Epidermal melanocyte (primary cell): ENCODE results near the gene KCNH1.

Source experiments
- DNase-seq: peaks from one replicate; pipeline ENCODE4 v3.0.0; 2011; ENCODE audit warnings: low spot score; ENCODE audit not compliant: insufficient read length

KCNH1 gene

DNA sequence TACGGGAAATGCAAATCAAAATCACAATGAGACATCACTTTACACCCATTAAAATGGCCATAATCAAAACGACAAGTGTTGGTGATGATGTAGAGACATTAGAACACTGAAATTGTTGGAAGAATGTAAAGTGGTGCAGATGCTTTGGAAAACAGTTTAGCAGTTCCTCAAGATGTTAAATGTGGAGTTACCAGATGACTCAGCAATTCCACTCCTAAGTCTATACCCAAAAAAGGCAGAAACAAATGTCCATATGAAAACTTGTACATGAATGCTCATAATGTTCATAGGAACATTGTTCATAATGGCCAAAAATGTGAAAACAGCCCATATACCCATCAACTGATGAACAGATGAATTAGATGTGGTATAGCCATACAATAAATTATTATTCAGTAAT lies 267.4 kb downstream of the KCNH1 start:
- DNase-seq, result no peak

DNA sequence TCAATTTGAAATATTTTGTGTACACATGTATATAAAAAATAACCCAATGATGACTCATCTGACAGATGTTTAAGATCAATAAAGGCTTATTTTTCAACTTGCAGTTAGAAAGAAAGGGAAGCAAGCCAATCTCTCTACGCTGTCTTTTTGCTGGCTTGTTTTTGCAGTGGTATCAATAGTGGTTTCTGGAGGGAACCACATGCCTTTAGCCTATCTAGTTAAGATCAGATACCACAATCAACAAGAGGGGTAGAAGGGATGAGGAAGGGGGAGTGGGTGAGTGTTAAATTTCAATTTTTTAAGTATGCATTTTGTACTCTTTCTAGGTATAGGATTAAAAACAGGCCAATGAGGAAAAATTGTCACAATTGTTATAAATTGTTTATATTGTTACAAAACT lies 276.2 kb downstream of the KCNH1 start:
- DNase-seq, result no peak

DNA sequence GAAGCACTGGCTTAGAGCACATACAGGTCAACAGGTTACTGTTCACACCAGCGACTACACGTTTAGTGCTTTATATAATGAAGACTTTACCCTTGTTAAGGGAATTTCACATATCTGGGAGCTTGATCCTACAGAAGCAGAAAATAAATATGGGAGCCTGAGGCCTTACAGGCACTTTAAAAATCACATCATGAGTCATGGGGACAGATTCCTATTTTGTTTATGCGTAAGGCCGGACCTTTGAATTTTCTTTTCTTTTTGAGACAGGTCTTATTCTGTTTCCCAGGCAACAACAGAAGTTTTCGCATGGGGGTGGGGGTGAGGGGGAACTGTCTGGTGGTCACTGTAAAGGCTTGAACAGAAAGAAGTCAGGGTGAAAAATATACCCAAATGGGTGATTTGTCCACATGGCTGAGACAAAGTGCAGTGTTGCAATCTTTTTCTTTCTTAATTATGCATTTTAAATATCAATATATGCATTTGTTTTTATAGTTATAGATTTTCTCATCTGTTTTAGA lies 276.7 kb downstream of the KCNH1 start:
- no peak for DNase-seq

DNA sequence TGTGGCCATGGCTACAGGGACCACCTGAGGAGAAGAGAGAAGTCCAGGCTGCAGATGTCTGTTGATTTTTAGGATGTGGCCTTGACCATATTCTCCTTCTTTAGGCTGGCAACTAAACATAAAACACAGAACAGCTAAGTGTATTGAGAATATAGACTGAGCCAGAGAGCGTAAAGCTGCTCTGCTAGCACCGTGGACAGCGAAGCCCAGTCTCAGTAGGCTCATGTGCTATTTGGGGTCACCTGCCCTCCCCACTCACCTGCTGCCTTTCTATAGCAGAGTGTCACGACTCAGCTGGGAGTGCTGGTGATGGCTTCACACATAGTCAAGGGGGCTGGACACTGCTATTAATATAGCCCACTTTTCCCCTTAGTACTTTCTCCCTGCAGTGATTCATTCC lies 278.5 kb downstream of the KCNH1 start:
- DNase-seq, result no peak

DNA sequence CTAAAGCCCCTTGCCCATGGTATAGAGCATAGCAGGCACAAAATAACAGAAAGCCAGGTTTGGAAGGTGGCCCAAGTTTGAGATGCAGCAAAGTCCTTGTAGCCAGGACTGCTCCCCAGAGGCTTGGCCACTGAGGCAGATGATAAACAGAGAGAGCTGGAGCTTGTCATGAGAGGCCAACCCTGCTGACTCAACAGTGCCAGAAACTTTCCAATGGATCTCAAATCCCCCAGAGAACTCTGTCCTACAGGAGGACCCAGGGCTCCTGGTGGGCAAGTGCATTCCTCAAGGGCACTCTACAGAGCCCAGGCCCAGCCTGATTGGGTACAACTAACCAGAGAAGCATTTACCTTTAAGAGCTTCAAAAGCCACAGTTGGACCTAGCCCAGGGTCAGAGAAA lies 280.7 kb downstream of the KCNH1 start:
- DNase-seq, result no peak

DNA sequence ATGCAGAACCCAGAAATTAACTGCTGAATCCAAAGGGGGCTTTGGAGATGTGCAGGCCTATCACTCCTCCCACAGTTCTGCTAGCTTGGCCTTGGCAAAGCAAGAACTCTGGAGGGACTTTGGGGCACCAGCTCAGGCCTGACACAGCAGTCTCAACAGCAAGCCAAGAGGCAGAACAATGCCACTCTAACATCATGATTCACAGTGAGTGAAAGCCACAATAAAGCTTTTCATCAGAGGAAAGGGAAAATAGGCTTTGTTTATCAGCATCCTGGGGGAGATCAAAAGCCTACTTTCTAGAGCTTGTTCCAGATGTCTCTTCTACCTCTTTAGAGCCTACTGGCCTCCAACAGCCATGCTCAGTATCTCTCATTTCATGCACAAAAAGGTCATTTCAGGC lies 283.4 kb downstream of the KCNH1 start:
- DNase-seq, result no peak

DNA sequence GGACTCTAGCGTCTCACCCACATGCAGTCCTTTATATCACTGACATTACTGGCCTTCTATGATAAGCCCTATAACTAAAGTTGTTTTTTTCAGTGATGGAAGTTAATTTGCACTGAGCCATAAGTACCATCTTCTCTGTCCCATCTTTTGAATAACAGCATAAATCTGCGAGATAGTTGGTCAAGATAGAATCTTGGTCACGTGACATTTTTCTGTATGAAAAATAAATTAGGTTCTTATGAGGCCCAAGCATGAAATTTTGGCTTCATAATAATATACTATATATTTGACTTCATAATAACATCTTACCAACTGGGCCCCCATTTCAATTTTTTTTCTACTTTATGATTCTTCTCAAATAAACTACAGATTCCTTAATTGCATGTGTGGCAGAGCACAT lies 285.5 kb downstream of the KCNH1 start:
- DNase-seq, result no peak

DNA sequence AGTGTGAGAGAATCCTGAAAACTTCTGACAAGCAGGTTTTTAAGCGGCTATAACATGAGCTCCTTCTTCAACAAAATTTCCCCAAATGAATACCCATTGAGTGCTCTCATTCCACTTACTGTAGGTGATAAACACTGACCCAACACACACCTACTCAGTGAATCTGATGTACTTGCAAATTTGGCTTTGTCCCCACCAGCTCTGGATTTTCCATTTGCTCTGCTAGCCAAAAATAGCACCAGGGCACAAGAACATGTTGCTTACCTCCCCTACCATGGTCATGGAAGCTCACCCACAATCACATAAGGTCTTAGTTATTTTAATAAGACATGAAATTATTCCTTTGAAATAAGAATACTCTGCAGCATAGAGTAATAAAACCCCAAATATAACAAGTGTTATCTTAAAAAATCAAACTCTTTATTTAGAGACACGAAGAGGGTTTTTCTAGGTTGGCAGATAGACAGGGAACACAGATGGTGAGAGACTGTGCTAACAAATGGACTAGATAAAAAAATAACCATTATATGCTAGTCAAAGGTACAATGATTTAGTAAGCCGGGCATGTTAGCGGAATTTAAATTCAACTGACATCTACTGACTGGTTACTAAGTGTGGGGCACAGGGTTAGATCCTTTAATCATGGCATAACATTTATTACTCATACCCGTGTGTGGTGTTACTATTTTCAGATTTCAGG lies 291.9 kb downstream of the KCNH1 start:
- no peak for DNase-seq

DNA sequence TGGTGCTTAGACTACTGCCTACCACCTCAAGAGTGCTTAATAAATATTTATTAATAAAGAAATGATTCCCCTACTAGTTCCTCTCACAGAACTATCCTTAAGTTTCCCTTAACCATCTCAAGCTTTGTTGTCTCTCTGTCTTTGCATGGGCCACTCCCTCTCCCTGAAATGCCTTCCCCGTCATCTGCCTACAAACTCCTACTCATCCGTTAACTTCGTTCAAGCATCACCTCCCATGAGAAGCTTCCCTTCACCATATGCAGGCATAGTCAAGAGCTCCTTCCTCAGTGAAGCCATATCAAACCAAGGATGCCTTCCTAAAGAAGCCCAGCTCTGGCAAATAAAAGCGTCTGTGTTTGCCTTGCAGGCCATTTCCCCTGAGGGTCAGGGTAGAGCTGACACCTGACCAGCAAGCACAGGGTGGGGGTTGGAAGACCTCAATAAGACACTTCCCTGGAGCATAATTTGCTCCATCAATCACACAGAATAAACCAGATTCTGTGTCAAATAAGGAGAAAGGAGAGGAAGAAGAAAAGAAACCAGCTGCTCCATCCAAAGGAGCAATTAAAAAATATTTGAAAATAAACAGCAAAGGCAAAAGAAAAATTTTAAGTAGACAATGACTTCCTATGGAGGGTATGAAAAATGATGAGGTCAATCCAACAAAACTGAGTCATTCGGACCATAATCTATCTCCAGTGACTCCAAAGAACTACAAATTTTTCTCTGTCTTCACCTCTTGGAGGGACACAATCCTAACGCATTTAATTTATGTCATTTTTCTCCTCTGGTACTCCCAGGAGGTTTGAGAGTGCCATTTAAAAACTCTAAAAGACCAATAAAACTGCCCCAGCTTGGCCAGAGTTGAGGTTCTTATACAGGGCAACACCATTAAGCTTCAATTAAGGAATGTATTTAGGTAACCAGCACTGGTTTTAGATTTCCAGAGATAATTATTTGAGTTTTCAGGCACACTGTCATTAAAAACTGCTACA lies 303.6 kb downstream of the KCNH1 start:
- no peak for DNase-seq

DNA sequence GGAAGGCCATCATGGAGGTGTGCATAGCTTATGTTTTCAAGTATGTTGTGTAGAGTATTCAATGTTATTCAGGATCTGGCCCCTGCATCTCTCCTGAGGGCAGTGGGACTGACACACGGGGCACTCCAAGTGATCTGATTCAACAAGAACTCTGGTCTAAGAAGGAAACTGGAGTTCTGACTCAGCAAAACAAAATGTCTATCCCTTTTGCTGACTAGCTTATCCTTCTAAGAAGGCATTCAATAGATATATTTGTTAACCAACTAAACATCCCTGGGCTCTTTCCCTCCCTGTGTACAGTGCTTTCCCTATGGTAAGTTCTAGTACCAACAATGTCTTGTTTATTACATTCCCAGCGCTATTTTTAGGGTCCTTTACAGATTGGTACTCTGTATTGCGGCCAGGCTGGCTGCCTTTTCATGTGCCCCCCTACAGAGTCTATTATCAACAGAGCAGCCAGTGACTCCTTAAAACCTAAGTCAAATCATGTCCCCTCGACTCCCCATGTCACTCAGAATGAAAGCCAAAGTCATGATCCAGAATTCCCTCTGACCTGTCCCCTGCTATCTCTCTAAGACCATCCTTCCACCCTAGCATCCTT lies 304.9 kb downstream of the KCNH1 start:
- DNase-seq, result no peak

DNA sequence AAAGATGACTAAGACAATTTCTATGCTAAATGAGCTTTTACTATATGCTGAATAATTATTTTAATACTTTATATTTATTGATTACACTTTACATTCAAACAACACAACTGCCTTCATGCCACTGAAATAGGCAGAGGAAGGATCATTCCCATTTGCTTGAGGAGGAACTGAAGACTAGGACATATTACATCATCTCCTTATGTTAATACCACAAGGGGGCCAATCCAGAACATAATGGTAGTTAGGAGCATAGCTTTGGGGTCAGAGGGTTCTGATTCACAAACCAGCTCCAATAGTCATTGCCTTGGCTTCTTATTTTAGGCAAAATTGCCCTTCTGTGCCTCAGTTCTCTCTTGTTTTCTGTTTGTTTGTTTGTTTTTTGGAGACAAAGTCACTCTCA lies 306.5 kb downstream of the KCNH1 start:
- DNase-seq, result no peak

DNA sequence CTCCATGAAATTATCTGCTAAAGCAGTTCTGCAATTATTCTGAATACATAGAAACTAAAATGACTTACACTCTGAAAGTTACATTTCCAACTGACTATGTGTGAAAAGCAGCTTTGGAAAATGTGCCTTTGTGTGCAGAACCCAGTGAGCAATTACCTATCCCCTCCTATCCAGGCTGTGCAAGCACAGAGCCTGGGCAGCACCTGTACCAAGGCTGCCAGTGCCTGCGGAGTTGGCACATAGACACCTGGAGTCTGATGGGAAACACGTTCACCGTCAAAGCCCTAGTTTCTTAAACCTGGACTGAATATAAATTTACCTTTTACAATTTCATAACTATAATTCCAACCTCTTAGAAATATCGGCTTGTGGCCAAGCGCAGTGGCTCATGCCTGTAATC lies 307.3 kb downstream of the KCNH1 start:
- DNase-seq, result no peak

DNA sequence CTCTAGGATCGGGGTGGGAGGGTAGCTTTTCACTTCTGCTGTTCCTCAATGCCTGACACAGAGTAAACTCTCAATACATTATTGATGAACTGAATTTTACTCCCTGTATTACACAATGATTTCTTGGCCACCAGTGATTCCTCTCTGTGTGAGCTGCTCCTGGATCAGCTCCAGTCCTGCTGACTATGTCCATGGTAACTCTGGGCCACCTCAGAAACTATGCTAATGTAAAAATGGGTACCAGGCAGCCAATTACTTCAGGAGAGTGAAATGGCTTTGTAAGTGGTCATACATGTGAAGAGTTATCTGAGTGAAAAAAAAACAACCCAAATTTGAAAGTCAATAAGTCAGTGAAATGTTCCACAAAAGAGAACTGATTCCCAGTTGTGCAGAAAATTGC lies 311.0 kb downstream of the KCNH1 start:
- DNase-seq, result no peak

DNA sequence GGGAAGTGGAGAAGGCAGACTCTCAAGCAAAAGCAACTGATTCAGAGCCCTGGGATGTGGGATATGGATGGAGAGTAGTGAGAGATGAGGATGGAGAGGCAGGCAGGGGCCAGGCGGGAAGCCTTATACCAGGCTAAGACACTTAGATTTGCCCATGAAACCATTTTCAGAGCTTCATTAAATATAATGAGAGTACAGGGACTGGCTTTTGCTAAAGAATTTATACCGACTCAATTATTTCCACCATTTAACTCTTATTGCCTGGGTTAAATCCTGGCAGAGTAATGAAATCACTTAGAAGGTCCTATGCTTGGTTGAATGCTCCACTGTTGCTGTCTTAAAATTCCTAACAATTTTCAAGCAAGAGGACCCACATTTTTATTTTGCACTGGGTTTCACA lies 311.7 kb downstream of the KCNH1 start:
- no peak for DNase-seq

DNA sequence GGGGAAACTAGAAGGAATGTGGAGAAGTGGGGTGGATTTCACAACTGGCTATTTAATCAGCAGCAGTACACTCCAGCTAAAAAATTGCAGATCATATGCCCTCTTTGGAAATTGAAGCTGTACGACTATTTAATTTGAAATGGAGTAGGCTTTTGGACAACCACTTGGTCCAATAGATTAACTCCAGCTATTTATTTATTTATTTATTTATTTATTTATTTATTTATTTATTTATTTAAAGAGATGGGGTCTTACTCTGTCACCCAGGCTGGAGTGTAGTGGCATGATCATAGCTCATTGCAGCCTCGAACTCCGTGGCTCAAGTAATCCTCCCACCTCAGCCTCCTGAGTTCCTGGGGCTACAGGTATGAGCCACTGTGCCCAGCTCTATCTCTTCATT lies 312.3 kb downstream of the KCNH1 start:
- DNase-seq, result no peak

DNA sequence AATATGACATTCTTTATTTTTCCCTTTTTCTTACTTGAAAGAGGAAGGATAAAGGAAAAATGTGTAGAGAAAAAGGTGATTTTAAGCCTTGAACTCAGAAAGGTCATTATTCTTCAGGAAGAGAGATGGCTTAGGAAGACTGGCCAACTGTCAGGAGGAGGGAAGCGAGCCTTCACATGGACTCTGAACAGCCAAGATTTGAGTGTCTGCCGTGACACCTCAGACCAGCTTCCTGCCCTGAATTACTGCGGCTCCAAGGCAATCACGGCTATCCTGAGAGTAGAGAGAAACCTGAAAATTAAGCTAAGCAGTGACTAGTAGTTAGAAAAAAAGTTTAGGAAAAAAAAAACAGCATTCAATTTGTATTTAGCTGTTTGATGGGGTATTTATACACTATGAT lies 314.7 kb downstream of the KCNH1 start:
- DNase-seq, result no peak

DNA sequence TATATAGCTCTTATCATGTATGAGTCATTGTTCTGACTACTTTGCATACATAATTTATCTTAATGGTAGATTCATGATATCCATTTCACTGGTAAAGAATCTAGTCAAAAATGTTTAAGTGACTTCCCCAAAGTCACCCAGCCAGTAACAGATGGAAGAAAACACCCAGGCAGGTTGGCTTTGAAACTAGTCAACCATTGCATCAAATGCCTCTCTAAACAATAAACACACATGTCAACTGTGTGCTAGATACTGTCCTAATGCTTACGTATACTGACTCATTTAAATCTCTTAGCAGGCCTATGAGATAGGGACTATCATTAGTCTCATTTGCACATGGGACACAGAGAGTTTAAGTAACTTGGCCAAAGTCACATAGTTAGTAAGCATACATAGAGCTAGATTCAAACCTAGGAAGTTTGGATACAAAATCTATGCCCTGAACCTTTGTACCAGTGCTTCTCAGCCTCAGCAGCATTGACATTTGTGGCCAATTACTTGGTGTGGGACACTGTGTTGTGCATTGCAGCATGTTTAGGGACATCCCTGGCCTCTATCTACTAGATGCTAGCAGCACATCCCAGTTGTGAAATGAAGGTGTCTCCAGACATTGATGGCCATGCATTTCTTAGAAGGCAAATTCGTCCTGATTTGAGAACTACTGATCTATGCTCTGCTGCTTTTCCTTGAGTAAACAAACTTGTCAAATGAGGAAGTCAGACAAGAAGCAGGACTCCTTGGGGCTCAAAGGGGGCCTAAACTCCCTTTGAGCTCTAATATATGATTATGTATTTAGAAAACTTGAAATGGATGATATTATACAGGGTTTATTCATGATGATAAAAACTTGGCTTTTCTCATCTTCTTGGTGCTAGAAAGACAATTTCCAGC lies 316.3 kb downstream of the KCNH1 start:
- DNase-seq, result no peak

DNA sequence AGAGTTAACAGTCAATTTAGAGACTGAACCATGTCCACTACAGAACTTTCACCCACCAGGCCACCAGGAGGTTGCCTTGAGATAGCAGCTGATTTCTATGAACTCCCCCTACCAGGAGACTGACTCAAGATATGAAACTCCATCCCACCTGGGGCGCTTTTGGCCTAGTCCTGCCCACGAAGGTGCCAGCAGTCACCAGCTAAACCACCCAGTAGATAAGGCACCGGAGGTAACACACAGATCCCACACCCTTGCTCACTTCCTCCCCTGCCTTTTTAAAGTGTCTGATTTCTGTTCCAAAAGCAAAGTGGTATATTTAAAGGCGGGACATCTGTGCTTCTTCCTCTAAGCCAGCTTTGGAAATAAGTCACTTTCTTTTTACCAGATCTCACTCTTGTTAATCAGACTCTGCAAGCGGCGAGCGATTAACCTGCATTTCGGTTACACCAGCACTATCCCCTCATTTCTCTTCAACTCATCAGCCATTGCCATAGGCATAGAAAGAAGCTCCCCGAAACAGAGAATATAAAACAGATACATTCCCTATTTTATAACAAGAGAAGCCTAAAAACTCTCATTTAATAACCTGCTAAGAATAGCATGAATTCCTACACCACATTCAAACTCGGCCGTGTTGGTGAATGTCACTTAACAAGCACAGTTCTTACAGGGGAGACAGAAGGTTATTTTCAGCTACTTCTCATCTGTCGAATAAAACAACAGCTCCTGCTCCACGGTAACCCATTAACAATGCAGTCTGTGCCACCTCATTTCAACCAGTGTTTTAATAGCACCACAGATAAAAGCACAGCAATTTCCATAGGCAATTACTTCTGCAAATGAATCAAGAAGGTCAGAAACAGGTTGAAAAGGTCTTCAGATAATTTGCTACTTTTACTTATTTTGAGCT lies 318.1 kb downstream of the KCNH1 start:
- no peak for DNase-seq

DNA sequence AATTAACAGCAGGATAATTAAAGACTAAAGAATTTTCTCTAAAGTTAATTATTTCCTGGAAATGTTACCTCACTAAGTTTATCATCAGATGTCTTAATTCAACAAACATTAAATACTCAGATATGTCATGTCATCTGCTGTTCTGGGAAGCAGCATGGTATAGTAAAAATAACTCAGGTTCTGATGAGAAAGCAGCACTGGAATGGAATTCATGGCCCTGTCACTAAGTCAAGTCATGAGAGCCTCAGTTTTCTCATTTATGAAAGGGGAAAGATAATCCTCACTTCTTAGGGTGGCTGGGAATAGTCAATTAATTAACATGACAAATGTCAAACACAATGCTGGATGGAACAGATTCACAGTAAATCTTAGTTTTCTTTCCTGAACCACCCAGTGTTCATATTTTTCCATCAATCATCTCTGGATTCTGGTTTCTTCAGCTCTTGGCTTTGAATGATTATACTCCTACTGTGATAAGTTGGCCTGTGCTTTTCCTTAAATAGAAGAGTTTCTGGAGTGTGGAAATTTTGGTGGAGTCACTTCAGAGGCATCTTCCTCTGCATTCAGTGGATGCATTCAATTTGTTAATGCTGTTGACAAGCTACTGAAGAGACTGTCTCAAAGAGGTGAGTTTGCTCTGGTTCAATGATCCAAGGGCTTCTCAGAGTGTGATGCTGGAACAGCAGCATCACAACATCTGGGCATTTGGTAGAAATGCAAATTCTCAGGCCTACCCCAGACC lies 319.4 kb downstream of the KCNH1 start:
- DNase-seq, result no peak
